ENCODE data around the gene FMN1. TPM values are rescaled to one million over a fixed set of nuclear protein-coding genes. Genes with fewer than 3 reads are reported as not detected.

The FMN1 gene
- total RNA-seq, 1 donor from 2014 or later = 20.1 TPM

DNA sequence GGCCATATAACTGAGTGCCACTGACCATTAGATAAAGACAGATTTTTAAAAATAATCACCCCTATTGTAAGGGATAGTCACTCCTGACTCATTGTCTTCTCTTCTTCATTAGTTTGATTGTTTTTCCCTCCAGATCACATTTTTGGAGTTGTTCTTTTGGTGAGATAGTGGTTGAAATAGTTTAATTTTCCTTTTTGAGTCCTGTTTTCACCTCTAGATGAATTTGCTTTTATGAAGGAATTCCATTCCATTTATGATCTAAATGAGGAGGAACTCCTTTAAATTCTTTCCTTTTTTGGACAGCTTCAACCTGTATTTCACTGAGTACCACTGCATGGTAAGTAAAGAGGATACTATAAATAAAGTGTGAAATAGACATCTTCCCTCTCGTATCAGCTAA is 364.3 kb downstream of the FMN1 start:
- Histone ChIP-seq H3K27ac (no peak overlapping the region), H3K4me3 (no peak overlapping the region), H3K27me3 (no peaks in the 10 kb centered on the region), H3K4me1 (no peaks in the 10 kb centered on the region), H3K9me3 (no peaks in the 10 kb centered on the region), H3K36me3 (no peaks in the 10 kb centered on the region)
- no peak for DNase-seq (ENCODE audit: extremely low spot score in 2 of 2)
- intact Hi-C loops (cut with DNase I) = no loop called here
- TF ChIP-seq POLR2AphosphoS5 (IDR thresholded peaks at IDR 0.05; ENCODE audit: insufficient read depth in 1 of 2, low read depth in 1 of 2) = no peak

DNA sequence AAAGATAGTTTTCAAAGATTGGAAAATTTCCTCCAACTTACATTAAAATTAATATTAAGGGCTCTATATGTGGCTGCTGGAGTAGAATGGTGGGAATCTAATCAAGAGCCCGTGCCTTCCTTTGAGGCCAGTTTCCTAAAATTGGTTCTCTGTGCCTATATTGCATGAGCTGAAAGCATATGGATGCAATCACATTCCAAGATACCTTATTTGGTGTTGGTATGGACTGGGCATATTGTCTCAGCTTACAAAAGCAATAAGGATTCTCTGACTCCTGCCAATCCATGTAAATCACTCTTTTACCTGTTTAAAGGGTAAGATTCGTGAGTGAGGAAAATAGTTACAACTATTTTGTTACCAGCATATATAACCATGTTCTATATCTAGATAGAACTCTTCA is 365.1 kb downstream of the FMN1 start:
- TF ChIP-seq, protein P1, sequence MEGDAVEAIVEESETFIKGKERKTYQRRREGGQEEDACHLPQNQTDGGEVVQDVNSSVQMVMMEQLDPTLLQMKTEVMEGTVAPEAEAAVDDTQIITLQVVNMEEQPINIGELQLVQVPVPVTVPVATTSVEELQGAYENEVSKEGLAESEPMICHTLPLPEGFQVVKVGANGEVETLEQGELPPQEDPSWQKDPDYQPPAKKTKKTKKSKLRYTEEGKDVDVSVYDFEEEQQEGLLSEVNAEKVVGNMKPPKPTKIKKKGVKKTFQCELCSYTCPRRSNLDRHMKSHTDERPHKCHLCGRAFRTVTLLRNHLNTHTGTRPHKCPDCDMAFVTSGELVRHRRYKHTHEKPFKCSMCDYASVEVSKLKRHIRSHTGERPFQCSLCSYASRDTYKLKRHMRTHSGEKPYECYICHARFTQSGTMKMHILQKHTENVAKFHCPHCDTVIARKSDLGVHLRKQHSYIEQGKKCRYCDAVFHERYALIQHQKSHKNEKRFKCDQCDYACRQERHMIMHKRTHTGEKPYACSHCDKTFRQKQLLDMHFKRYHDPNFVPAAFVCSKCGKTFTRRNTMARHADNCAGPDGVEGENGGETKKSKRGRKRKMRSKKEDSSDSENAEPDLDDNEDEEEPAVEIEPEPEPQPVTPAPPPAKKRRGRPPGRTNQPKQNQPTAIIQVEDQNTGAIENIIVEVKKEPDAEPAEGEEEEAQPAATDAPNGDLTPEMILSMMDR (IDR thresholded peaks at IDR 0.05) = no peak
- TF ChIP-seq POLR2AphosphoS5 (IDR thresholded peaks at IDR 0.05; ENCODE audit: insufficient read depth in 1 of 2, low read depth in 1 of 2) = no peak
- TF ChIP-seq POLR2A (IDR thresholded peaks at IDR 0.05) = no peak
- Histone ChIP-seq H3K9me3 (no peaks in the 10 kb centered on the region), H3K4me1 (no peaks in the 10 kb centered on the region), H3K4me3 (no peak overlapping the region), H3K27ac (no peak overlapping the region), H3K36me3 (no peaks in the 10 kb centered on the region), H3K27me3 (no peaks in the 10 kb centered on the region)
- DNase-seq (ENCODE audit: extremely low spot score in 2 of 2) = no peak
- intact Hi-C loops (cut with DNase I) = loop anchor here (10.0 kb wide), 1 partner anchor 115 kb away; the partner anchor contains the start of gene GREM1

DNA sequence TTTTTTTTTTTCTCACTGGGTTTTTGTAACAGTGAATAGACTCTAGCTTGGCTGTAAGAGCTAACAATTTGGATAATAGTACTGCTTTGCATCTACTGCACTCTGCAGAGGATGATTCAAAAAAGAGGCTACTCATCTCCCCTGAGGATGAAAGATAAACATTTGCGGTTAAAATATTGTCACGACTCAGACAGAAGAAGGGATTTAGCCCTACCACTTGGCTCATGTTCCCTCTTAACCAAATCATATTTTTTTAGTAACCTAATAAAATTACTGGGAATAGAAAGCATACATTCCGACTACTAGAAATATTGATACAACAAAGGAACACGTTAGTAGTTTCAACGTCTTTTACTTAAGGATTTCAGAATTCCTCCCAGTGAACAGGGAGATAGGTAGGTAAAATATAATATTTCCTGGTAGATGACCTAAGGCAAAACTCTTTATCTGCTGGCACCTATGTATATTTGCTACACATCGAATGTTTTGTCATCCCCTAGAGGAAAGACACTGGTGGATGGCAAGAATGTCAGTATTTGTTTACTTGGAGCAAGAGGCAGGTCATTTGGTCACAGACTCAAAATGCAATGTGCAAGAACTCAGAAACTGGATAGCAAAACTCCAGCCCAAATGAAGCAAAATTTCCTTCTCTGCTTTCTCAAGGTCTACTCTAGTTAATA is 365.9 kb downstream of the FMN1 start:
- DNase-seq (ENCODE audit: extremely low spot score in 2 of 2) = no peak
- TF ChIP-seq, protein P1 (IDR thresholded peaks at IDR 0.05) = no peak
- TF ChIP-seq POLR2AphosphoS5 (IDR thresholded peaks at IDR 0.05; ENCODE audit: insufficient read depth in 1 of 2, low read depth in 1 of 2) (no peak), POLR2A (IDR thresholded peaks at IDR 0.05) (no peak)
- H3K4me3 ChIP-seq = no peak overlapping the region
- intact Hi-C loops (cut with DNase I) = loop anchor here (10.0 kb wide), 1 partner anchor 114 kb away; the partner anchor contains the start of gene GREM1
- no peaks in the 10 kb centered on the region for H3K27me3 ChIP-seq
- H3K27ac ChIP-seq = no peak overlapping the region
- H3K36me3 ChIP-seq = no peaks in the 10 kb centered on the region
- H3K9me3 ChIP-seq = no peaks in the 10 kb centered on the region
- H3K4me1 ChIP-seq = no peaks in the 10 kb centered on the region

DNA sequence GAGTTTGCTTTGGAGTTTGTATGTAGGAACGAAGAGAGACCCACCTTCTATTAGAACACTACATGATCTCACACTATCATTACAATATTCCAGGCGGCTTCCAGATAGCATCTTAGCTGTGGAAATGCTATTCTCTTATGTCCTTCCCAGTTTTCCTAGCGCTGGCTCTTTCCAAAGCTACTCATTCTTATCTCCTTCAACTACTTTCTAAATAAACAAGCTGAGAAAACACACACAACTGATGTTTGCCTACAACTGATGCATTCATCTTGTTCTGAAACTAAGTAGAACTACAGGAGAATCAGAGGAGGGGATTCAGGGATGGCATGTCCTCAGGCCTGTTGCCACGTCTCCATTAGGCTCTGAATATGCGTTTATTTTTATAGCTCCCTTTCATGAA is 367.8 kb downstream of the FMN1 start:
- H3K27ac ChIP-seq = no peak overlapping the region
- no peak for DNase-seq (ENCODE audit: extremely low spot score in 2 of 2)
- intact Hi-C loops (cut with DNase I) = loop anchor here (10.0 kb wide), 1 partner anchor 112 kb away; the partner anchor contains the start of gene GREM1
- no peaks in the 10 kb centered on the region for H3K36me3 ChIP-seq
- no peaks in the 10 kb centered on the region for H3K27me3 ChIP-seq
- H3K4me3 ChIP-seq = no peak overlapping the region
- no peaks in the 10 kb centered on the region for H3K4me1 ChIP-seq
- H3K9me3 ChIP-seq = no peaks in the 10 kb centered on the region
- no peak for TF ChIP-seq POLR2A (IDR thresholded peaks at IDR 0.05)
- TF ChIP-seq, protein P1 (IDR thresholded peaks at IDR 0.05) = no peak
- no peak for TF ChIP-seq POLR2AphosphoS5 (IDR thresholded peaks at IDR 0.05; ENCODE audit: insufficient read depth in 1 of 2, low read depth in 1 of 2)

DNA sequence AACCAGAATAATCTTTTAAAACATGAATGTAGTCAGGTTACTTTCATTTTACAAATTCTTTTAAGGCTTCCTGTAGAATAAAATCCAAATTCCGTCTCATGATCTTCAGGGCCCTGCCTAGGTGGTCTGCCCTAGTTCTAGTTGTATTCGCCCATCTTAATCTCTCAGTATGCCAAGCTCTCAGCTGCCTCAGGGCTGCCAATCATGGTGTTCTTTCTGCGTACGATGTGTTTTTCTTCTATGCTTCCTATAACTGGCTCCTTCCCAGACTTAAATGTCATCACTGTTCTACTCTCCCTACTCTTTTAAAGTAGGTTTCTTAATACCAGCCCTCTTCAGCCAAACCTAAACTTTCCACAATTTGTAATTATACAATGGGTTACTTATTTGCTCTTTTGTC is 369.3 kb downstream of the FMN1 start:
- TF ChIP-seq, protein P1 (IDR thresholded peaks at IDR 0.05) = no peak
- TF ChIP-seq POLR2AphosphoS5 (IDR thresholded peaks at IDR 0.05; ENCODE audit: insufficient read depth in 1 of 2, low read depth in 1 of 2) (no peak), POLR2A (IDR thresholded peaks at IDR 0.05) (no peak)
- no peak overlapping the region for H3K4me3 ChIP-seq
- H3K27me3 ChIP-seq = no peaks in the 10 kb centered on the region
- DNase-seq (ENCODE audit: extremely low spot score in 2 of 2) = no peak
- H3K36me3 ChIP-seq = no peaks in the 10 kb centered on the region
- H3K27ac ChIP-seq = no peak overlapping the region
- intact Hi-C loops (cut with DNase I) = loop anchor here (10.0 kb wide), 1 partner anchor 110 kb away; the partner anchor contains the start of gene GREM1
- H3K4me1 ChIP-seq = no peaks in the 10 kb centered on the region
- H3K9me3 ChIP-seq = no peaks in the 10 kb centered on the region

Data from vagina (tissue), 2 donors.